Tibial nerve (tissue), 3 donors: ENCODE results near the gene C2.

ENCODE experiments used
- CTCF ChIP-seq, 5 experiments: fragments of 200-600 bp in 3 of 5; fragments of 450-650 bp in 2 of 5; sonication (generic) in 3 of 5; IDR thresholded peaks; one replicate each; pipeline ENCODE4 v1.5.1; 2016 to 2019; ENCODE audit warnings: antibody characterized with exemption in 5 of 5, mild to moderate bottlenecking in 3 of 5, moderate library complexity in 2 of 5
- POLR2A ChIP-seq, 2 donors: fragments of 450-650 bp; IDR thresholded peaks; one replicate each; pipeline ENCODE4 v1.6.1; 2017; ENCODE audit warnings: antibody characterized with exemption in 2 of 2, mild to moderate bottlenecking in 2 of 2, moderate library complexity in 2 of 2

GRCh38 chr6:31977816-31978431 lies 50.4 kb downstream of the C2 start:
- TF ChIP-seq CTCF (IDR thresholded peaks at IDR 0.05) (no peak), POLR2A (IDR thresholded peaks at IDR 0.05) (no peak)
